Stimulated activated CD8-positive, alpha-beta memory T cell treated with anti-CD3 and anti-CD28 coated beads, Interleukin-2, amount 100 ng/mL, for 1 hour (primary cell): ENCODE data around the gene GPC6.

Experiments used
- DNase-seq, 2 donors: peaks; one replicate each; pipeline ENCODE4 v3.0.0-alpha.2; 2020; ENCODE audit warnings: low read depth in 2 of 2

GPC6 gene

GRCh38 chr13:93268327-93269028, 41.9 kb downstream of the GPC6 start:
- DNase-seq = no peak

DNA sequence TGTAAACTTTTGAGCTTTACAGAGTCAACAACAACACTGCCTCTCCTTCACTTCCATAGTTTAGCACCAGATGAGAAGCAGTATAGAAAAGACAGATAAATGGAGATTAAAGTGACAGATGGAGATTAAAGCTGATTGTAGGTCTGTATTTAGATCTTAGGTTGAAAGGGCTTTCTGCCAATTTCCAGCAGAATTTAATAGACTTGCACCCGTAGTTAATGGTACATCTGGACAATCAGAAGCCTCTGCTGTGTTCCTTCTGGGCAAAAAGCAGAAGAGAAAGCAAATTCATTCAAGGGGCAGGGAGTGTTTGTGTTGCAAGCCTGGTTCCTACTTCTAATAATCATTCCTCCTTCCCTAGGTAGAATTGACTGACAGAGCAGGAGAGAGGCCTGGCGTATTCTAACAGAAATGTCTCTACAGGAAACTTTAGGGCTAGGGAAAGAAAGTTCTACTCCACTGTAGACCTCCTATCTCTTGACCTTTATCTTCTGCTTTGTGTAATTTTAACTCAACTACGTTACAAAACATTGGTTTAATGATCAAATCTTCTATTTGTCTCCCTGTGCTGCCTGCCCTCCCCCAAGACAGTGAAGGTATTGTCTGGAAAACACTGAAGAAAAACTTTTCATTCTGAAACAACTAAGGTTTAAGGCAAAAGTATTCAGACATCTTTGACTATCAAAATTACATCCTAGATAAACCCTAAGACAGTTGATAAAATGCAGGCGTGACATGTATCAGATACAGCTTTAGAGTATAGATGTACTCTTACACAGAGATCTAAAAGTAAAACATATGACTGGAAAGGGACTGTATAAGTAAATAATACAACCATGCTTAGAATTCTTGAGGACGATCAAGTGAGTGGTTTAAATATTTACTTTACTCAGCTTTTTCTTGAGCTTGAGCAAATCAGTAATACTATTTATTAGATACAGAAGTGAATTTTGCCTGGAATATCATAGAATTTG, 44.4 kb downstream of the GPC6 start:
- DNase-seq = no peak

- DNase-seq = no peak
These were observed 53.4 kb downstream of the GPC6 start for GRCh38 chr13:93279982-93280381.

DNA sequence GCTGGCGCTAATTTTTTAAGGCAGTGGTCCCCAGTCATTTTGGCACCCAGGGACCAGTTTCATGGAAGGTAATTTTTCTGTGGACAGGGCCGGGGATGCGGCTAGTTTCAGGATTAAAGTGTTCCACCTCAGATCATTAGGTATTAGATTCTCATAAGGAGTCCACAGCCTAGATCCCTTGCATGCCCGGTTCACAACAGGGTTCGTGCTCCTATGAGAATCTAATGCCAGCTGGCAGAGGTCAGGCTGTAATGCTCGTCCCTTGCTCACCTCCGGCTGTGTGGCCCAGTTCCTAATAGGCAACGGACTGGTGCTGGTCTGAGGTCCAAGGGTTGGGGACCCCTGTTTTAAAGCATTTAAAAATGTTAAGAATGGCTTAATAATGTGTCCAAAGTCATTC, 54.1 kb downstream of the GPC6 start:
- DNase-seq = no peak

GRCh38 chr13:93283255-93283654, 56.6 kb downstream of the GPC6 start:
- DNase-seq = no peak

- DNase-seq = no peak
These were observed 57.5 kb downstream of the GPC6 start for GRCh38 chr13:93284064-93284463.

DNA sequence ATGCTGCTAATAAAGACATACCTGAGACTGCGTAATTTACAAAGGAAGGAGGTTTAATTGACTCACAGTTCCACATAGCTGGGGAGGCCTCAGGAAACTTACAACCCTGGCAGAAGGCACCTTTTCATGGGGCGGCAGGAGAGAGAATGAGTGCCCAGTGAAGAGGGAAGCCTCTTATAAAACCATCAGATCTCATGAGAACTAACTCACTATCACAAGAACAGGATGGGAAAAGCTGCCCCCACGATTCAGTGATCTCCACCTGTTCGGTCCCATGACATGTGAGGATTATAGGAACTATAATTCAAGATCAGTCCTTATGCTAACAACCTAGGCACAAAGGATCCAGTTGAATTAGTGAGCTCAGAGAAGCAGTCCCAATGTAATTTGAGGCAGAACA, 59.4 kb downstream of the GPC6 start:
- no peak for DNase-seq

DNA sequence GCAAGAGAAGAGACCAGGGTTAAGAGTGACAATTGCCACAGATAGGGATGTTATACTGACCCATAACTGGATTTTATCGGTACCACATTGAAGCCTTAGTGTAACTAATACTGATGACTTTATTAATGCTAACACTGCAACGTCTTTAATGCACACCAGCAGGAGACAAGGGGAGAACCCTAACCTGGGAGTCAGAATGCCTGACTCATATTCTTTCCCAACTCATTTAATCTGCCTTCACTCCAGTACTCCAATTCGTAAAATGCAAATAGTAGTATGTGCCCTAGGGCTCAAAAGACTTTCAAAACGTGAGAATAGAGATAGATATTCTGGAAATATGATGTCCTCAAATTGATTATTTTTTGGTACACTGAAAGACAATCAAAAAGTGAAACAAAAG, 62.4 kb downstream of the GPC6 start:
- no peak for DNase-seq

DNA sequence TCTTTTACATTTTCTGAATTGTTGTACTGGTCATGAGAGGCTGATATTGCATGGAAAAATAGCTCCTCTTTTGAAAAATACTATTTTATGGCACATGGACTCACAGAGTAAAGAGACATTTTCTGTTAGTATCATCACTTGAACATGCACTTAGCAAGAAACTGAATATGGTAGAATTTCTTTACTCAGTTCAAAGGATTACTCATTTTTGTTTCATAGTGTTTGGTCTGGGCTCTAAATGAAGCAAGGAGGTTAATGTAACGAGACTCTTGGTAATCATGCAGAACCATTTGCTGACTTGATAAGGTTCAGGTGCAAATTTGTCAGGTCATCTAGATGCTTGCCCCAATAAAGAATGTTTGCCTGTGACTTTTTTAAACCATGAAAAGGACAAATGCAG, 63.2 kb downstream of the GPC6 start:
- DNase-seq = no peak

- DNase-seq = no peak
These were observed 63.9 kb downstream of the GPC6 start for GRCh38 chr13:93290503-93290902.

DNA sequence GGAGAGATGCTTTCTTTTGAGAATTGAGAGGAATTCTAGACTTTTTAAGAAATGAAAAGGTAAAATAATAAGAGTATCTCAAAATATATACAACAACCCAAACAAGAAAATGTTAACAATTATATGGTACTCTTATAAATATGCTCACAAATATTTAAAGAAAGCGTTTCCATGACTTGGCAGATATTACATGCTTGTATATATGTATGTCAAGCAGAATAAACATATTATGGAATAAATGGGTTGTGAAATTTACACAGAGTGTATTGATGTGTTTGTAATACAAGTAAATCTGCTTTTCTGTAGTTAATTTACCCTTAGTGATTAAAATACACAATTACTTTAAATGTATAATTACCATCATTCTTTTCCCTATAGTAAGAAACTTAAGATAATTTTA, 65.8 kb downstream of the GPC6 start:
- no peak for DNase-seq

GRCh38 chr13:93293710-93294109, 67.1 kb downstream of the GPC6 start:
- DNase-seq = no peak

DNA sequence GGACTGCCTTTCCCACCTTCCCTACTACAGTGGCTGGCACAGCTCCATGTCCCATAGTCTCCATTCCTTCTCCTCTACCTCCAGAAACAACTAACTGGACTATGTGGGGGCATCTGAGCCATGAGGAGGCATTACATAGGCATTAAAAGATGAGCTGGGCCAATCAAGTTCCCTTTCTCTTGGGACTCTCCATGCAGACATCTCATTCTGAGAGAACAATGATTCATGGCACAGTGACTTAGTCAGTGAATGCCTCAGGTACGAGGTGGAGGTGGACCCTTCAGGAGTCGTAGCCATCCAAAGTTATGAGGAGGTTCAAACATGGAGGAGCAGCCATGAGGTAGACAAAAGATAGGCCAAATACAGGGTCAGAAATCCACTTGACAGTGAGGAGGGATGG, 70.0 kb downstream of the GPC6 start:
- no peak for DNase-seq

DNA sequence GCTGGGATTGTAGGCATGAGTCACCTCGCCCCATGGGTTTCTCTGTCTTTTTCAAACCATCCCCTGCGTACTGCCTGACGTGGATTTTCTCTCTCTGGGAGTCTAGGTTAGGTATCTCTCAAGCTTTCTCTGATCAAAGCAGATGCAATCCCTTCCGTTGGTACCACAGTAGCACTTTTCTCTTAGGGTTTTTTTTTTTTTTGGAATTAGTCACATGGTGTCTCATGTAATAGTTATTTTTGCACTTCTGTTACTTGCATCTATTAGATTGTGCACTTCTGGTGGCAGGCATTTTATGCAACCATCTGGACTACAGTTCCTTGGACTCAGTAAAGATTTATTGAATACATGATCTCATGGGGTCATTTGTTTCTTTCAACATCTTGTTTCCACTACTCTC, 72.1 kb downstream of the GPC6 start:
- DNase-seq = no peak

DNA sequence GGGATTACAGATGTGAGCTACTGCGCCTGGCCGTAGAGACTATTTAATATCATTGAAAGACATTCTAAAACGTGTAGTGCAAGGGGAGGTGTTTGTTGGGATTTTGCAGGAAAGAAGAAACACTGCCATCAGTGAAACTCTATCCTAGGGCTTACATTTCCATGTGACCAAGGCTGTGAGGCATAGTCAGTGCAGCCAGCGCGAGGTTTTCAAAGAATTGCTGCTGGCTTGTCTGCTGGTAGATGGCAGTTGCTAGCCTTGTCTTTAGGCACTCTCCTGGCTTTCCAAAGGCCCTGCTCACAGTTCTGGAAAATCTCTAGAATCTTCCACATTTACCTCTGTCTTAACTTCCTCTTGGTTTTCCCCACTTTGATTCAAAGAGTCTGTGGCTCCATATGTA, 77.5 kb downstream of the GPC6 start:
- DNase-seq = no peak

DNA sequence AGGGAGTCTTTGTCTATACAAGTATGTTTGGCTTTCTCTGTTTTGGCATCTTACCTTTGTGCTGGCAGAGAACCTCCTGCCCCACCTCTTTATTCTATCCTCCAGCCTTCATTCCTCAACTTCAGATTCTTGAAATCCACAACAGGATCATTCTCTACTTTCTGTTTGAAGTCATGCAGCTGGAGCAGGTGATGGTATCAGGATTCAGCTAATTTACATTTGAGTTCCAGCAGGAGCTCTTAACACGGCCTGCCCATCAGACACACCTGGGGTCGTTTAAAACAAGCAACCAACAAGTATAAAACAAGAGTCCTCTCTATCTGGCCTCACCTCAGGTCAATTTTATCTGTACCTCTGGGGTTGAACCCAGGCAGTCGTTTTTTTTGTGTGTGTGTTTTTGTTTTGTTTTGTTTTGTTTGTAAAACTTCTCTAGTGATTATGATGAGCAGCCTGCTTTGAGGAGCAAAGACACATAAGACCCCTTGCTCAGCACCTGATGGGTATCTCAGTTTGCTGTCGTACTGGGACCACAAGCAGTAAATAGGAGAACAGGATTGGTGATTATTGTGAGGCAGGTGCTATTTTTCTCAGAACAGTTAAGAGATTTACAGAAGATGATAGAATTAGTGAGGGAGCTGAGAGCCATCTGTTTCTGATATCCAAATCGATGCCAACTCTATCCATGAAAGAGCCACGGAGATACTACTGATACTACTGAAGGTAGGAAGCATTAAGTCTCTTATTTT, 78.4 kb downstream of the GPC6 start:
- DNase-seq = no peak

DNA sequence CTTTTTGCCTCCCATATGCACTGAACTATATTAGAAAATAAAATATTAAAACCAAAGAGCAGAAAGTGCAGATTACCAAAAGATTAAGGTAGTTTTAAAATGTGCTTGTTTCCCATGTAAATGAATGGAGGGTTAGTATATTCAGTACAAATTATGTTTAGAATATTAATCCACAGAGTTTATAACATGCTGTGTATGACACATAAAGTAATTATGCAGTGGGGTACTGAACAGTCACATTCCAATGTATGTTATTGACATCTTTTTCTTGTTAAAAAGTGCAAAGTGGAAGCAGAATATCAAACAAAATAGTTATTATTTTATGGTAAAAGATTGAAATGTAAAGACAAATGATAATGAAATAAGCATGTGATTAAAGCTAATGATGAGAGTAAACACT, 79.3 kb downstream of the GPC6 start:
- DNase-seq = no peak

DNA sequence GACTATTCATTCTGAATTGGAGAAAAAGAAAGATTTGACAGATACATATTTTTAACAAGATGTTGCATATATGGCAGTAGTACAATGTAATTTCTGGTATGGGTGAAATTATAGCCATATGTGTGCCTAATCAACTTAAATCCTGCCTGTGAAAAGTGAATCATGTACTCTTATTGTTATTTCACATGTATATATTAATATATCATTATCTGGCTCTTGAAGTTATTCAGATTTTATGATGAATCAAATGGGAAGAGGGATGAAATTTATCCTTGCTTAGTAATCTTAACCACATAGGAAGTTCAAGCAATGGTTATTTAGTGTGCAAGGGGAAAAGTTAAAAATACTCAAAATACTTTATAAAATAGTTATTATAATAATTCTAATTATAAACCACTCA, 80.5 kb downstream of the GPC6 start:
- DNase-seq = no peak

GRCh38 chr13:93307651-93308050, 81.0 kb downstream of the GPC6 start:
- no peak for DNase-seq

DNA sequence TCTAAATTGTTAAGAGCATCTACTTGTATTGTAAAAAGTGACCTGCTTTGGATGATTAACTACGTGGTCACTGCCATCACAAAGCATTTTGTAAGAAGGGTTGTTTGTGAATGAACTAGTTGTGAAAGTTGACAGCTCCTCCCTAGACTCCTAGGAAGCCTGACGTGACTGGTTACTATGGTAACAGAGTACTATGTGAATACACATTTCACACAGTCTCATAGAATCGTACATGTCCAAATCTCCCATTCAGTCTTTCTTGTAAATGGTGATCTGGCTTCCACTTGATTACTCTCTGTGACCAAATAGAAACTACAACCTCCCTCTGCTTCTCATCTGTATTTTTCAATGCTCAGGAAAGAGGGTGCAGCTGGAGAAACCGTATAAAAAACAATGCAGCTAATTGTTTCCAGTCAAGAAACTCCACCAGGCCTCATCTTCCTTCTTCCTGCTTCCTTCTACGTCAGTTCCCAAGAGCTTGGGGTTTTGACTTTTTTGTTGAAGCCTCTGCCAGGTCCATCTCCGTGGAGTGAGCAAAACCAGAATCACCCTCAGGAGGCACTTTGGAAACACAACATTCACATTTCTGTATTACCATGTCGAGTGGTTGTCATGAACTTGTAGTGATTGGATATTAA, 83.4 kb downstream of the GPC6 start:
- no peak for DNase-seq

DNA sequence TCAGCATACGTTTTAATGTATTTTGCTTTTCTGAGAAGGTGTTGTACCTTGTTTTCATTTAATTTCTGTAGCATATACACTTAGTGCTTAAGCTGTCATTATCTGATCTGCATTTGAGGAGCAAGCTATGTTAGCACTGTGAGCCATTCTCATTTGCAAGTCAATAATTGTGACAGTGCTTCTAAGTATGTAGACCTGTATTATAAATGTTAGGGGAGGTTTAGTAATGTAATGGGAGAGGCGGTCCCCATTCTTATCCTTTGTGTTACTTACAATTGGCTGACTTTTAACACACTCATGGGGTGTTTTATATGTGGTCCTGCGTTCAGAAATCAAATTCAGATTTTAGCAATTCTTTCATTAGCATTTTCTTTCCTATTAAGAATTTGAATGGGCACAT, 90.2 kb downstream of the GPC6 start:
- DNase-seq = no peak
